Fibroblast of lung (primary cell): ENCODE results near the gene UFC1. TPM values are rescaled to one million over a fixed set of nuclear protein-coding genes. Genes with fewer than 3 reads are reported as not detected.

Source experiments
- DNase-seq, 2 donors: peaks; one replicate each; pipeline versions ENCODE4 v3.0.0 to v3.0.0-alpha.2; 2010; ENCODE audit warnings: low read depth in 2 of 2
- H2AFZ ChIP-seq: 2 replicates; pipeline ENCODE4 v1.5.1; 2012; ENCODE audit warnings: low read length, control low read depth, inconsistent platforms
- H3K27ac ChIP-seq: 2 replicates; pipeline ENCODE4 v1.5.1; 2011; ENCODE audit warnings: low read length, control low read depth; ENCODE audit not compliant: insufficient read depth
- H3K27me3 ChIP-seq: 2 replicates; pipeline ENCODE4 v1.5.1; 2011; ENCODE audit warnings: mild to moderate bottlenecking, low read length; ENCODE audit not compliant: control insufficient read depth, insufficient read depth
- H3K36me3 ChIP-seq: 2 replicates; pipeline ENCODE4 v1.5.1; 2011; ENCODE audit warnings: low read length; ENCODE audit not compliant: control insufficient read depth, insufficient read depth
- H3K4me1 ChIP-seq: 2 replicates; pipeline ENCODE4 v1.5.1; 2011; ENCODE audit warnings: low read length; ENCODE audit not compliant: control insufficient read depth, insufficient read depth; ENCODE audit errors: extremely low read depth
- H3K4me2 ChIP-seq: 2 replicates; pipeline ENCODE4 v1.5.1; 2011; ENCODE audit warnings: low read length, control low read depth; ENCODE audit not compliant: insufficient read depth; ENCODE audit errors: extremely low read depth
- H3K4me3 ChIP-seq, 4 experiments: fragments of 200-600 bp in 1 of 4; sonication (generic) in 1 of 4; replicated peaks in 1 of 4; 2 replicates each; pipeline ENCODE4 v1.5.1; 2011 to 2016; ENCODE audit warnings: low read length in 4 of 4, low read depth in 3 of 4, mild to moderate bottlenecking in 3 of 4, control low read depth in 2 of 4, inconsistent platforms in 1 of 4, mixed read lengths in 1 of 4; ENCODE audit not compliant: insufficient read depth in 1 of 4; ENCODE audit errors: control extremely low read depth in 1 of 4
- H3K79me2 ChIP-seq: 2 replicates; pipeline ENCODE4 v1.5.1; 2012; ENCODE audit warnings: mild to moderate bottlenecking, low read length, inconsistent platforms; ENCODE audit not compliant: control insufficient read depth, insufficient read depth
- H3K9ac ChIP-seq: 2 replicates; pipeline ENCODE4 v1.5.1; 2011; ENCODE audit warnings: mild to moderate bottlenecking, low read length, control low read depth; ENCODE audit not compliant: insufficient read depth
- H3K9me3 ChIP-seq: 2 replicates; pipeline ENCODE4 v1.5.1; 2012; ENCODE audit warnings: low read depth, low read length; ENCODE audit not compliant: control insufficient read depth, insufficient read depth
- H4K20me1 ChIP-seq: 2 replicates; pipeline ENCODE4 v1.5.1; 2011; ENCODE audit warnings: low read length; ENCODE audit not compliant: control insufficient read depth, insufficient read depth; ENCODE audit errors: extremely low read depth
- CTCF ChIP-seq, 2 donors: IDR thresholded peaks in 1 of 2; conservative IDR thresholded peaks in 1 of 2; 1 replicate in 1 of 2; 2 replicates in 1 of 2; pipeline ENCODE4 v1.5.1; 2011 to 2012; ENCODE audit warnings: low read length in 2 of 2, control low read depth in 1 of 2, inconsistent platforms in 1 of 2, low read depth in 1 of 2, mild to moderate bottlenecking in 1 of 2
- EZH2 ChIP-seq: IDR thresholded peaks from 2 replicates; pipeline ENCODE4 v1.5.1; 2012; ENCODE audit warnings: low read length, control low read depth, mild to moderate bottlenecking; ENCODE audit errors: missing control alignments
- polyA plus RNA-seq, 2 donors: library from polyadenylated mRNA; depleted of rRNA in 1 of 2; stranded (reverse) in 1 of 2; unstranded in 1 of 2; fragments of >200 nt; gene quantifications; 2 replicates each; pipeline ENCODE4 v1.2.1, GENCODE V29; 2011 to 2012; ENCODE audit warnings: missing spikeins in 1 of 2
- total RNA-seq: library from RNA; depleted of rRNA; stranded (reverse); fragments of >200 nt; gene quantifications from 2 replicates; pipeline ENCODE4 v1.2.1, GENCODE V29; 2014

The UFC1 gene
- total and polyA plus RNA-seq, 2 donors (not counting 1 experiment from before 2014, with no cell fraction given), result 87.0 to 154 TPM

- H3K79me2 ChIP-seq, result peaks cover 45% of the 10 kb centered on the region
Observed at GRCh38 chr1:161133220-161133740, 20.5 kb upstream of the UFC1 start.

GRCh38 chr1:161137881-161138280, 15.9 kb upstream of the UFC1 start:
- H3K9me3 ChIP-seq, result no peaks in the 10 kb centered on the region
- TF ChIP-seq CTCF (conservative IDR thresholded peaks at IDR 0.05 in 1 of 2, IDR thresholded peaks at IDR 0.05 in 1 of 2; ENCODE audit: low read depth in 1 of 2, low read length in 2 of 2), result no peak
- no peak for TF ChIP-seq EZH2
- no peak overlapping the region for H2AFZ ChIP-seq
- H3K4me3 ChIP-seq, result no peak overlapping the region
- DNase-seq, result no peak
- H3K27ac ChIP-seq, result no peak overlapping the region
- no peaks in the 10 kb centered on the region for H3K4me1 ChIP-seq
- peaks cover 17% of the 10 kb centered on the region for H3K79me2 ChIP-seq
- H3K27me3 ChIP-seq, result no peaks in the 10 kb centered on the region
- H3K9ac ChIP-seq, result no peak overlapping the region
- no peaks in the 10 kb centered on the region for H4K20me1 ChIP-seq
- no peak overlapping the region for H3K4me2 ChIP-seq
- no peaks in the 10 kb centered on the region for H3K36me3 ChIP-seq

More at GRCh38 chr1:161133220-161133740, 20.5 kb upstream of the UFC1 start:
- TF ChIP-seq EZH2 (no peak), CTCF (conservative IDR thresholded peaks at IDR 0.05 in 1 of 2, IDR thresholded peaks at IDR 0.05 in 1 of 2; ENCODE audit: low read depth in 1 of 2, low read length in 2 of 2) (no peak)
- no peaks in the 10 kb centered on the region for H4K20me1 ChIP-seq
- peaks cover 9% of the 10 kb centered on the region for H3K36me3 ChIP-seq
- no peak for DNase-seq
- no peaks in the 10 kb centered on the region for H3K9me3 ChIP-seq
- peak overlapping the region; percentile 83 for H3K27ac ChIP-seq
- peak overlapping the region; percentile 90 for H2AFZ ChIP-seq
- H3K4me3 ChIP-seq, result peak overlapping the region; percentile 84 to 99 (median 94)
- no peaks in the 10 kb centered on the region for H3K27me3 ChIP-seq
- peaks cover 3% of the 10 kb centered on the region for H3K4me1 ChIP-seq
- H3K9ac ChIP-seq, result peak overlapping the region; percentile 96
- H3K4me2 ChIP-seq, result peak overlapping the region; percentile 86

GRCh38 chr1:161138431-161138830, 15.3 kb upstream of the UFC1 start:
- H3K4me3 ChIP-seq, result no peak overlapping the region
- H3K9me3 ChIP-seq, result no peaks in the 10 kb centered on the region
- no peaks in the 10 kb centered on the region for H3K27me3 ChIP-seq
- H2AFZ ChIP-seq, result no peak overlapping the region
- H3K79me2 ChIP-seq, result peaks cover 15% of the 10 kb centered on the region
- no peak for DNase-seq
- no peaks in the 10 kb centered on the region for H4K20me1 ChIP-seq
- TF ChIP-seq EZH2, result no peak
- TF ChIP-seq CTCF (conservative IDR thresholded peaks at IDR 0.05 in 1 of 2, IDR thresholded peaks at IDR 0.05 in 1 of 2; ENCODE audit: low read depth in 1 of 2, low read length in 2 of 2), result no peak
- H3K4me1 ChIP-seq, result no peaks in the 10 kb centered on the region
- H3K27ac ChIP-seq, result no peak overlapping the region
- H3K36me3 ChIP-seq, result no peaks in the 10 kb centered on the region
- H3K9ac ChIP-seq, result no peak overlapping the region
- no peak overlapping the region for H3K4me2 ChIP-seq
